SU-DHL-6 (cell line): ENCODE data around the gene ART1.

ENCODE experiments used
- EZH2phosphoT487 ChIP-seq: fragments of 200-600 bp; sonication (generic), shearing (Covaris generic); conservative IDR thresholded peaks from 2 replicates; pipeline ENCODE4 v1.6.1; 2018; ENCODE audit warnings: mild to moderate bottlenecking, antibody characterized with exemption, low read length, moderate library complexity, mixed read lengths
- TF ChIP-seq, protein P1 (sequence below): fragments of 200-600 bp; sonication (generic); IDR thresholded peaks from one replicate; pipeline ENCODE4 v1.5.1; 2017; ENCODE audit warnings: antibody characterized with exemption, mild to moderate bottlenecking, low read length, moderate library complexity; ENCODE audit not compliant: insufficient read depth, poor library complexity, severe bottlenecking

- TF ChIP-seq, protein P1, sequence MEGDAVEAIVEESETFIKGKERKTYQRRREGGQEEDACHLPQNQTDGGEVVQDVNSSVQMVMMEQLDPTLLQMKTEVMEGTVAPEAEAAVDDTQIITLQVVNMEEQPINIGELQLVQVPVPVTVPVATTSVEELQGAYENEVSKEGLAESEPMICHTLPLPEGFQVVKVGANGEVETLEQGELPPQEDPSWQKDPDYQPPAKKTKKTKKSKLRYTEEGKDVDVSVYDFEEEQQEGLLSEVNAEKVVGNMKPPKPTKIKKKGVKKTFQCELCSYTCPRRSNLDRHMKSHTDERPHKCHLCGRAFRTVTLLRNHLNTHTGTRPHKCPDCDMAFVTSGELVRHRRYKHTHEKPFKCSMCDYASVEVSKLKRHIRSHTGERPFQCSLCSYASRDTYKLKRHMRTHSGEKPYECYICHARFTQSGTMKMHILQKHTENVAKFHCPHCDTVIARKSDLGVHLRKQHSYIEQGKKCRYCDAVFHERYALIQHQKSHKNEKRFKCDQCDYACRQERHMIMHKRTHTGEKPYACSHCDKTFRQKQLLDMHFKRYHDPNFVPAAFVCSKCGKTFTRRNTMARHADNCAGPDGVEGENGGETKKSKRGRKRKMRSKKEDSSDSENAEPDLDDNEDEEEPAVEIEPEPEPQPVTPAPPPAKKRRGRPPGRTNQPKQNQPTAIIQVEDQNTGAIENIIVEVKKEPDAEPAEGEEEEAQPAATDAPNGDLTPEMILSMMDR: no peak
- TF ChIP-seq EZH2phosphoT487: no peak
Observed at GRCh38 chr11:3712274-3712673, 67.3 kb downstream of the ART1 start.
